ENCODE data around the gene LOXL3.

Gene LOXL3

GRCh38 chr2:74553892-74554819, at the start of gene LOXL3, which contains the start of gene DOK1:
Gene LOXL3 (minus strand): TSS chr2:74553942. CDS start chr2:74552634, 1,308 bp downstream.
Gene DOK1 (plus strand): TSS chr2:74554720. CDS start chr2:74554755, 35 bp downstream.
- DNase-seq: peak; percentile 95

- DNase-seq: no peak
Observed at GRCh38 chr2:74602586-74603281, 49.0 kb upstream of the LOXL3 start.

- no peak for DNase-seq
Observed at GRCh38 chr2:74599676-74600075, 45.9 kb upstream of the LOXL3 start.

GRCh38 chr2:74597410-74597809, 43.7 kb upstream of the LOXL3 start:
- no peak for DNase-seq

- no peak for DNase-seq
Observed at GRCh38 chr2:74596584-74596983, 42.8 kb upstream of the LOXL3 start.

- DNase-seq: no peak
Observed at GRCh38 chr2:74593826-74594772, 40.4 kb upstream of the LOXL3 start.

- no peak for DNase-seq
Observed at GRCh38 chr2:74588664-74589063, 34.9 kb upstream of the LOXL3 start.

GRCh38 chr2:74587664-74588277, 34.0 kb upstream of the LOXL3 start:
- DNase-seq: peak; percentile 77

- DNase-seq: no peak
Observed at GRCh38 chr2:74585406-74586185, 31.9 kb upstream of the LOXL3 start.

- no peak for DNase-seq
Observed at GRCh38 chr2:74584088-74584645, 30.4 kb upstream of the LOXL3 start.

GRCh38 chr2:74583504-74583903, 29.8 kb upstream of the LOXL3 start:
- DNase-seq: no peak

- DNase-seq: no peak
Observed at GRCh38 chr2:74582184-74582583, 28.4 kb upstream of the LOXL3 start.

GRCh38 chr2:74581463-74581862, 27.7 kb upstream of the LOXL3 start:
- no peak for DNase-seq

GRCh38 chr2:74578408-74578807, 24.7 kb upstream of the LOXL3 start:
- DNase-seq: no peak

GRCh38 chr2:74577448-74577847, 23.7 kb upstream of the LOXL3 start:
- DNase-seq: no peak

GRCh38 chr2:74576863-74577229, 23.1 kb upstream of the LOXL3 start:
- DNase-seq: no peak

- DNase-seq: no peak
Observed at GRCh38 chr2:74576211-74576862, 22.6 kb upstream of the LOXL3 start.

GRCh38 chr2:74575320-74575719, 21.6 kb upstream of the LOXL3 start:
- no peak for DNase-seq

GRCh38 chr2:74573747-74574562, 20.2 kb upstream of the LOXL3 start:
- DNase-seq: no peak

Measured in activated CD8-positive, alpha-beta memory T cell treated with anti-CD3 and anti-CD28 coated beads for 24 hours (primary cell).